Vagina (tissue), 2 donors: ENCODE data around the gene FHIT.
"Not testable (repeated sequence)": the region's sequence is repeated elsewhere in the genome, so short reads cannot be mapped to it uniquely, and the experiment has no call there.

Source experiments
- CTCF ChIP-seq, 3 experiments: fragments of 450-650 bp in 2 of 3; fragments of 200-600 bp in 1 of 3; sonication (generic) in 1 of 3; IDR thresholded peaks; one replicate each; pipeline ENCODE4 v1.5.1; 2017 to 2019; ENCODE audit warnings: antibody characterized with exemption in 3 of 3, mild to moderate bottlenecking in 2 of 3, moderate library complexity in 2 of 3
- POLR2AphosphoS5 ChIP-seq, 2 donors: sonication (generic); formaldehyde crosslinking; IDR thresholded peaks; one replicate each; pipeline ENCODE4 v1.9.0; 2017; ENCODE audit warnings: antibody characterized with exemption in 2 of 2, mild to moderate bottlenecking in 2 of 2, low read depth in 1 of 2; ENCODE audit not compliant: insufficient read depth in 1 of 2

DNA sequence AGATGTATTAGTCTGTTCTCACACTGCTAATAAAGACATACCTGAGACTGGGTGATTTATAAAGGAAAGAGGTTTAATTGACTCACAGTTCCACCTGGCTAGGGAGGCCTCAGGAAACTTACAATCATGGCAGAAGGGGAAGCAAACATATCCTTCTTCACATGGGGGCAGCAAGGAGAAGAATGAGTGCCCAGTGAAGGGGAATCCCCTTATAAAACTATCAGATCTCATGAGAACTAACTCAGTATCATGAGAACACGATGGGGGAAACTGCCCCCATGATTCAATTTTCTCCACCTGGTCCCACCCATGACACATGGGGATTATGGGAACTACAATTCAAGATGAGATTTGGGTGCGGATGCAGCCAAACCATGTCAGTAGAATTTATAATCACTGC lies 1316.7 kb downstream of the FHIT start:
- TF ChIP-seq CTCF (IDR thresholded peaks at IDR 0.05); POLR2AphosphoS5 (IDR thresholded peaks at IDR 0.05; ENCODE audit: insufficient read depth in 1 of 2, low read depth in 1 of 2): not testable (repeated sequence)
